ENCODE data around the gene ARID1B.

GRCh38 chr6:156918647-156919046 is 141.5 kb downstream of the ARID1B start:
- no peak for TF ChIP-seq ZNF335 (tag by site-specific recombination; conservative IDR thresholded peaks at IDR 0.05)
- TF ChIP-seq ZFHX2 (tag by site-specific recombination; conservative IDR thresholded peaks at IDR 0.05), result no peak
- no peak for TF ChIP-seq BCL11B (tag by site-specific recombination; IDR thresholded peaks at IDR 0.05; ENCODE audit: low read depth)
- TF ChIP-seq ZNF530 (tag by site-specific recombination; IDR thresholded peaks at IDR 0.05; ENCODE audit: low read depth), result no peak
- no peak for TF ChIP-seq CTCF (tag by site-specific recombination; IDR thresholded peaks at IDR 0.05)

All from HEK293 (cell line).